Pulmonary artery endothelial cell (primary cell): ENCODE measurements around the gene C13orf46. TPM values are rescaled to one million over a fixed set of nuclear protein-coding genes. Genes with fewer than 3 reads are reported as not detected.
A peak's percentile ranks its signal among the peaks of the same experiment; 100 is the strongest.

Source experiments
- DNase-seq: peaks from one replicate; pipeline ENCODE4 v3.0.0-alpha.2; 2011; ENCODE audit warnings: low read depth, low spot score
- total RNA-seq: library from RNA; depleted of rRNA; stranded (reverse); fragments of >200 nt; gene quantifications from 2 replicates; pipeline ENCODE4 v1.2.3, GENCODE V29; 2014

C13orf46 gene
- total RNA-seq, 1 donor from 2014 or later: 0.07 TPM

DNA sequence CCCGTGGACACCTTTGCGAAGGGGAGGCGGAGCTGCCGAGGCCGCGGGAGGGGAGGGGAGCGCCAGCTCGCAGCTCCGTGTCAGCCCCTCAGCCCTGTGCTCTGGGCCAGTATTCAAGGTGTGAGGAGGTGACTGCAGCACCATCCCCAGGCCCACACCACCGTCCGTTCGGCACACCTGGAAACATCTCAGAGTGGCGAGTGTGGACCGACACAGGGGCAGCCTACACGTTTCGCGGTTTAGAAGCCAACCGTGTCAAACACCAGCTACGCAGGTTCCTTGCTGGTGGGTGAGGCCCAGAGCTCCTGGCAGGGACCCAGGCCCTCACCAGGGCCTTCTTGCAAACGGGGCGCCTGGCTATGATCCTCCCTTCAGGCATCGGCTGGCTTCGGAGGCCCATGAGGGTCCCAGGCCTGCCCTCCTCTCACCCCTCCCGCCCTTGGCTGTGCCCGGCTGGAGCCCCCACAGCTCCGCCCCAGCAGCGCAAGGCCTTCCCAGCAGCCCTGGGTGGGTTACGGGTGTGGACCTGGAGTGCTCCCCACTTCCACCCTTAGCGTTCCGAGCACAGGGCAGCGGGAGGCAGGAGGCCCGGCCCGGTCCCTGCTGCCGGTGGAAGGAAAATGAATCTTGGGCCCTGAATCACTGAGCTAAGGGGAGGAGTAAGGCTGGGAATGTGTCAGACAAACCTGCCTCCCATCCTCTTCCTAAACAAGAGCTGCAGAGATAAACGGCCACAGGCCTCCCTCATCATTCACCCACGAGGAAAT is 1.2 kb downstream of the C13orf46 start:
- no peak for DNase-seq

DNA sequence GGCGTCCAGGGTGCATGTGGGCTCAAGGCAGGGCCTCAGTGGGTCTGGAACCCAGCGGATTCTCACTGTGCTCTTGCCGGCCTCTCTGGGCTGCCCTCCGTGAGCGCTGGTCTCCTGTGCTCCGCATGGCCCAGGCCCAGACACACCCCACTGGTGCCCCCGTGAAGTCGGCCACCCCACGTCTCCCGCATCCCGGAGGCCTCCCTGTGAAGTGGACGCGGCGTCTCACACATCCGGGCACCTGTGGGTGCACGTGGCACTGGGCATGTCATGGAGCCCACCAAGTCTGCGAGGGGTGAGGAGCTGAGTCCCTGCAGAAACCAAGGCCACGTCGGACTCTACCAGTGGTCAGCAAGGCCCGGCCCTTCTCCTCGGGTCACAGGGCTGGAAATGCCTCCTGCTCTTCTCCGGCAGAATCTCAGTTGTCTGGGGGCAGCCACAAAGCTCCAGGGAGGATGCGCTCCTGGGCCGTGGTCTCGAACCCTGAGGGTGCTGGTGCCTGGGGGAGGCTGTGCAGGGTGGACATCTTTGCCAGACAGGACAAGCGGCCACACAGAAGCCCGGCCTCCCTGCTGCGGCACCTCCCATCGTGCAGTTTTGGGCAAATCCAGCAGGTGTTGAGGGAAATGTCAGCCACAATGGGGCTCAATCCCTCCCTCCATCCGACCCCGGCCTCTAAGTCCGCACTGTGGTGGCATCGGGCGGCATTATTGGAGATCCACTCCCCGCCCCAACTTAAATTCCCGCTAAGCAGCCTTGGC is 2.2 kb downstream of the C13orf46 start:
- no peak for DNase-seq

DNA sequence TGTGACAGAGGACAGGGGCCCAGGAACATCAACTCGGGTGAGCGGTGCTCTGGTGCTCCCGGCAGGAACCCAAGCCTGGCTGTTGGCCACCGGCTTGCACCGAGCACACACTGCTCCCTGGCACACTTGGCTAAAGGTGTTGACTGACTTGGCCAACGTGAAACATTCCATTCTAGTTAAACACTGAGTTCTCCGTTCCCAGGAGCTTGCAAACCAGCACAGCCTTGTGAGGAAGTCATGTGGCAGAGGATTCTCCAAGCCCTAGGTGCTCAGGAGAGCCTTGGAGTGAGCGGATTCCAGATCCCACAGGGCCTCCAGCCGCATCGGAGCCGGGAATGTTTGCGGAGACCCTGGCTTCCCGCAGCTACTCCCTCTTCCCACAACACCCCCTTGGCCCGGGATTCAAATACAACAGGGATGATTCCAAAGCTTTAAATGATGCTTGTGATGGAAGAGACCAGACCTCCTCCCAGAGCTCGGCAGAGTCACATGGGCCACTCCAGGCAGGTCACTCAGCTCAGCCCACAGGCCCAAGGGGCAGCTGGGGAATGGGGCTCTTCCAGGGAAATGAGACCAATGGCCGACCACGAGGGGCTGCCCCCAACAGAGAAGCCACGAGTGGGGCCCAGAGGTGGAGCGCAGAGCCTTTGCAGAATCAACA is 2.9 kb downstream of the C13orf46 start:
- DNase-seq: no peak

DNA sequence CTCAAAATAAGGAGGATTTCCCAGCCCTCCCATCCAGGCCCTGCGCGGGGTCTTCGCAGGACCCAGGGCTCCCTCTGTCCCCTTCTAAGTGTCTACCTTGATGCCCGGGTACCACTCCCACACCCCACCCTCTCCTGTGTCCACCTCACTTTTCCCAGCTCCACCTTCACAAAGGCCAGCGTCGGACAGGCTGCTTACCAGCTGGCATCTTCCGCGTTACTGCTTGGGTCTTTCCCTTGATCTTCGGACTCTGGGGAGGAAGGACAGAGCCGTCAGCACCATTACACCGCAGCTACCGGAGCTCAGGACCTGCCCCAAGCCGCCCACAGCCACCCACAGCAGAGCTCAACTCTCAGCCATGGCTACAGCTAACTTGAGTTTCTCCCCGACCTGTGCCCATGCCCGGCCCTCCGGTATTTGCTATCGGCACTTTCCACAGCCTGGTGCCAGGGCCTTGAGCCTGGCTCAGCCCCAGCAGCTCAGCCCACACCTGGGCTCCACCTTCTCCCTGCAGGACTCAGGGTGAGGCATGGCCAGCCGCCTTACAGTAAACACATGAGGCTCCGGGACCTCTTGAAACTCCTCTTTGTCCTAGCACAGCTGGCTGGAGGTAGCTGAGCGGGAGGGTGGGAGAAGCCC is 3.8 kb downstream of the C13orf46 start:
- DNase-seq: no peak

DNA sequence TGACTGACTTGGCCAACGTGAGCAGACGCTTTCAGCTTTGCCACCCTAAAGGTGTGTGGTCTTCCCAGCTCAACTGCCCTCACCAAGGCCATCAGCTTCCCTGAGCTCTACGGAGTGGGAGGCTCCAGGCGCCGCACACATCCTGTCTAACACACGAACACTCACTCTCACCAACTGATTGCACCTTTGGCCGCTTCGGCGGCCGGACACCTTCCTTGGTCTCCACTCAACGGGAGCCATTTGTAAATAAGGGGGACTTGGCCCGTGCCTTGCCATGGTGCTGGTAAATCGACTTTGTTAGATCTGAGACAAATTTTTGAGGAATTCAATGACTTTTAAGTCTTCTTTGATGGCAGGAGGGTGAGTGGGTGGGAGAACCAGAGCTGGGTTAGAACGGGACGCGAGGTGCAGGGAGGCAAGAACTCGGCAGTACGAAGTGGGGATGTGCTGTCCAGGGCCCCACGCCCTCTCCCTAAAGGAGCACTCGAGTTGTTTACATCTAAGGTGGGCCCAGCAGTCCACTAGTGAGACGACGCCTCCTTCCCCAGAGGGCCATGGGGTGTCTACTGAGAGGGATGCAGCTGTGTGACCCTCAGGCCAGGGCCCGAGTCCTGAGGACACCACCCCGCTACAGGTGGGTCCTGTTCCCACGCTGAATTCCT is 4.4 kb downstream of the C13orf46 start:
- DNase-seq: no peak

DNA sequence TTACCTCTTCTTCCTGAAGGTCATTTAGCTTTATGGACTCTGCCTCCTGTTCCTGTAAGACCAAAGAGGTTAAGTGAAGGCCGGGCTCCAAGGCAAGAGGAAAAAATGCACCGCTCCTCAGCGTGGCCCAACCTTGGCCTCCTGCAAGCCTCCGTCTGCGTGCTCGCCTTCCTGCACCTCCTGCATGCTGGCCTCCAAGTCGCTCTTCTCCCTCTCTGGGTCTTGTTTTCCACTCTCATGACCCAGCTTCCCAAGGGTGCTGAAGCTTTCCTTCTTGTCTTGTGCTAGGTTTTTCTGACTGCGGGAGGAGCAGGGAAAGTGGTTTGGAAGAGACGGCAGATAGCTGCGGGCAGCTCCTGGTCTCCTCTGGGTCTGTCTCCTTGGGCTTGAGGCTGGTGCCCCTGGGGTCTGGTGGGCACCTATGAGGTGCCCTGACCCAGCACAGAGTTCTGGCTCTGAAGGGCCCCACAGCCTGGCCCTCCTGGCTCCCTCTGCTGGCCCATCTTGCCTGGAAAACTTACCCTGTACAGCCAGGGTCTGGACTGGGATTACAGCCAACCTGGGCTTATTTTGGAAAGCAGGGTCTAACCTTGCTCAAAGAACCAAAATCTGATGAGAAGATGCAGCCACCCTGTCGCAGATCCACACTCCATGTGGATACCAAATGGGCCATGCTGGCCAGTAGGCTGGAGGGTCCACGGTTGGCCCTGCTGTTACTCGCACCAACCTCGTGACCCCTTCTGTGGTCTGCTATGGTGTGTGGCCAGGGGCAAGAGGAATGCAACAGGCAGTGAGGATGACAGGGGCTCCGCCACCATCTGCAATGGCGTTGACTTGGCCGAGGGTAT is 5.2 kb downstream of the C13orf46 start:
- no peak for DNase-seq

DNA sequence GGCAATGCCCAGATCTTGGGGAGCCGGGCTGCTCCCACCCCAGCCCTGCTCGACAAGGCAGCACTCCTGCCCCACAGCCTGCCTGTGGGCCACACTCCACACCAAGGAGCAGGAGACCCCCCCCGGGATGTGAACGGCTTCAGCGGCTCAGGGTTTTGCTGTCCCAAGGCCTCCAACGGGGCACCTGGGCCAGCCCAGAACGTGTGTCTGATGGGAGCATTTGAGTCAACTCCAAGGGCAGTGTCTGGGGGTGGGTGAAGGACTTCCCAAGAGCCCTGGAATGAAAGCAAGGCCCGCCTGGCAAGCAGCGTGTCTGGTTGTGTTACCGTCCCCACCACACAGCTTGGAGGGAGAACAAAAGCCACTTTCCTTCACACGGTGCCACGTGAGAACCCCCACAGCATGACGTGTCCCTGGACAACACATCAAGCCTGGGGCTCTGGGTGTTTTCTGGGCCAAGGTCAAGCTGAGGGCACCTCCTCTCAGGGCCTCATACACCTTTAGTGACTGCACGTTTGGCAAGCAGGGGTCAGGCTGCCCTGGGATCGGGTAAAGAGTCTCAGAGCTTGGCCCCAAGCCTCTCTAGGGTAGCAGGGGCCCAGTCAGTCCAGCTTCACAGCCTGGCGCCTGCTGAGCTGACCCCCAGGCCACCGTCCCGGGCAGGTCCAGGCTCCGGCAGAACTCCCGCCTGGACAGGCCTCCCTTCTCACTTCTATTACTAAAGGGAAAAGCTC is 6.0 kb downstream of the C13orf46 start:
- no peak for DNase-seq

DNA sequence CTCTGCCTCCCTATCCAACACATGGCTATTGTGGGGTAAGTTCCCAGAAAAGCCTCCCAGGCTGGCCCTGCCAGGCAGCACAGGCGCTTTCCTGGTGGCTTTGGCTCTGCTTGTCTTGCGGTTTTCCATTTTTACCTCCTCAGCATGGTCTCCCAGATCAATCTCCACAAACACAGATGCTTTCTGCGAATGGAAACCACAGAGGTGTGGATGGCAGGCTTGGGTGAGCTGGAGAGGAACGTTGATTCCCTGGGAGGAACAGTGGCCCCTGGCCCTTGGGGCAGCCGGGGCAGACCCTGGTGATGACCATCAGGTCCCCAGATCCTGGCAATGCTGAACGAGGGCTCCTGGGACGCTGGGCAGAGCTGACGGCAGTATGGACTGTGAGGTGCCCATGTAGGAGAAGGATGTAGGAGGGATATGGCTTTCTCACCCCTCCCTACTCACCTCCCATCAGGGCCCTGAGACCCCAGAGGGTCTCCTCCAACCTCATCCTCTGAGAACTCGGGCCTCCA is 6.6 kb downstream of the C13orf46 start:
- no peak for DNase-seq

DNA sequence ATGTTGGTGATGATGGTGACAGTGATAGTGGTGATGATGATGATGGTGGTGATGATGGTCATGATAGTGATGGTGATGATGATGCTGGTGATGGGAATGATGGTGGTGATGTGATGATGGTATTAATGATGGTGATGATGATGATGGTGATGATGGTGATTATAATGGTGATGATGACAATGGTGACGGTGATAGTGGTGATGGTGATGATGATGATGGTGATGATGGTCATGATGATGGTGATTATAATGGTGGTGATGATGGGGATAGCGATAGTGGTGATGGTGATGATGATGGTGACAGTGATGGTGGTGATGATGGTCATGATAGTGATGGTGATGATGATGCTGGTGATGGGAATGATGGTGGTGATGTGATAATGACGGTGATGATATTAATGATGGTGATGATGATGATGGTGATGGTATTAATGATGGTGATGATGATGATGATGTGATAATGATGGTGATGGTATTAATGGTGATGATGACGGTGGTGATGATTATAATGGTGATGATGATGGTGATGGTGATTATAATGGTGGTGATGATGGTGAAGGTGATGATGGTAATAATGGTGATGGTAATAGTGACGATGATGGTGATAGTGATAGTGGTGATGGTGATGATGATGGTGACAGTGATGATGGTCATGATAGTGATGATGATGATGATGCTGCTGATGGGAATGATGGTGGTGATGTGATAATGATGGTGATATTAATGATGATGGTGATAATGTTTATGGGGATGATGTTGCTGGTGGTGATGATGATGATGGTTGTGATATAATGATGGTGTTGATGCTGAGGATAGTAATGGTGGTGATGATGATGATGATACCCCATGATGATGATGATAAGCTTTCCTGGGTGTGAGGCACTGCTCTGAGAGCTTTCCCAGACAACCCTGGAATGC is 7.7 kb downstream of the C13orf46 start:
- no peak for DNase-seq

DNA sequence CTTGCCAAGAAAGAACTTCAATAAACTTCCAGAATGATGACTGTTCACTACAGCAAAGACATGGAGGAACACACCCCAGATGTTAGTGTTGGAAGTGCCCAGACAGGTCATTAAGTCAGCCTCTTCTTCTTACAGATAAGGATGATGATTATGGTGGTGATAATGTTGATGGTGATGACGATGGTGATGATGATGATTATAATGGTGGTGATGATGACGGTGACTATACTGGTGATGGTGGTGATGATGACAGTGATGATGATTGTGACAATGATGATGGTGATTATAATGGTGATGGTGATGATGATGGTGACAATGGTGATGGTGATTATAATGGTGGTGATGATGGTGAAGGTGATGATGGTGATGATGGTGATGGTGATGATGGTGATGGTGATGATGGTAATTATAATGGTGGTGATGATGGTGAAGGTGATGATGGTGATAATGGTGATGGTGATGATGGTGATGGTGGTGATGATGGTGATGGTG is 8.4 kb downstream of the C13orf46 start:
- no peak for DNase-seq

DNA sequence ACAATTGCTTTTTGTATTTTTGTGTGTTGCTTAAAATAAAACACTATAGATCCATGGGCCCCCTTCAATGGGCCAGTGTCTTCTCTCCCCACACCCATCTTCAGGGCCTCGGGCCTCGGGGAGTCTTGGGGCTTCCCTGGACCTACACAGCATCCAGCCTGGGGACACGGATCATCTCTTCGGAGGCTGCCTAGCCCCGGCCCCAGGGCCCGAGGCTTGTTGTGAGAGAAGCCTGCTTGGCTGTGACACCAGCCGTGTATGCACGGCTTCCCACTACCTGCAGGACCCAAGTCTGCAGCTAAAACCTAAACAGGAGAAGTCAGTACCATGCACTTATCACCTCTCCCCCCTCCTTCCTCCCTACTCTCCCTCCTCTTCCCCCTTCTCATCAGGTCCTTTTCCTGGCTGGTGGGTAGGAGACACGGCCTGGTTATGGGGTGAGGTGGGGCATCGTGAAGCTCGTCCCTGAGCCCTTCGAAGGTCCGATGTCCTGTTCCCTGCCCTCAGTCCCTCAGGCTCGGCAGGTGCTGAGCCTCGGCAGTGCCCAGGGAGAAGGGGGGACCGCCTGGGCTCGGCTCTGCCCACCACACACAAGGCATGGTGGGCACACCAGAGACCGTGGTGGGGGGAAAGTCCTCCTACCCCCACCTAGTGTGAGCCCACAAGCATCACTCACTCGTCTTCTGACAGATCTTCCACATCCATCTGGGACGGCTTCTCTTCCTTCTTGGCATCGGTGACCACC is 9.5 kb downstream of the C13orf46 start:
- no peak for DNase-seq

DNA sequence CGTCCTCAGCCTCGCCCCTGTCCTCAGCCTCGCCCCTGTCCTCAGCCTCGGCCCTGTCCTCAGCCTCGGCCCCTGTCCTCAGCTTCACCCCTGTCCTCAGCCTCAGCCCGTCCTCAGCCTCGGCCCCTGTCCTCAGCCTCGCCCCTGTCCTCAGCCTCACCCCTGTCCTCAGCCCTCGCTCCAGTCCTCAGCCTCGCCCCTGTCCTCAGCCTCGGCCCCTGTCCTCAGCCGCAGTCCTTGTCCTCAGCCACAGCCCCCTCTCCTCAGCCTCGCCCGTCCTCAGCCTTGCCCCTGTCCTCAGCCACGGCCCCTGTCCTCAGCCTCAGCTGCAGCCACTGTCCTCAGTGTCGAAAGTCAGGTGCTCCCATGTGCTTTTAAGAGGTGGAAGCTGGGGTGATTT is 10.5 kb downstream of the C13orf46 start:
- no peak for DNase-seq

DNA sequence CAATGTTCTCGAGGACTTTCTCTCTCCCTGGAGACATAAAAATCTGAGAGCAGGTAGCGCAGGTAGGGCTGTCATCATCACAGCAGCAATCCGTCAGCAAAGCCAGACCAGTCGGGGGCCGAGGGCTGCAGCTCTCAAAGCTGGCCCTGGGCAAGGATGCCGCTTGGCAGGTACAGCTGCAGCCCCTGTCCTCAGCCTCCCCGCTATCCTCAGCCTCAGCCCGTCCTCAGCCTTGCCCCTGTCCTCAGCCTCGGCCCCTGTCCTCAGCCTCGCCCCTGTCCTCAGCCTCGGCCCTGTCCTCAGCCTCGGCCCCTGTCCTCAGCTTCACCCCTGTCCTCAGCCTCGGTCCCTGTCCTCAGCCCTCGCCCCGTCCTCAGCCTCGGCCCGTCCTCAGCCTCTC is 10.9 kb downstream of the C13orf46 start:
- no peak for DNase-seq

DNA sequence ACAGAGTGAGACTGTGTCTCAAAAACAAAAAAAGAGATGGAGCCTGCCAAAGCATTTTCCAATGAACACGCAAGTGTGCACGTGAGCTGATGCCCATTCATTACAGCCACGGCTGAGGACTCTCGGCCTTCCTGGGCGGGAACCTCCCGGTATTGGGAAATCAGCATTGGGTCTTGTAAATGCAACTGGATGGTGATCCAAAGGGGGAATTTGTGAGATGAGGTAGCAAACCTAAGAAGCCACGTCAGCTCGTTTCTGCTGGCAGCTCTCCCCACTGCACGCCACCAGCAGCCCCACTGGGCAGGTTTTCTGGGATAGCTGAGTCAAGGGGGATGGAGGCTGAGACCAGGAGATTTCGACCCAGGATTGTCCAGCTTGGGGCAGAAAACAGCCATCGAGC is 11.5 kb downstream of the C13orf46 start:
- DNase-seq: no peak

DNA sequence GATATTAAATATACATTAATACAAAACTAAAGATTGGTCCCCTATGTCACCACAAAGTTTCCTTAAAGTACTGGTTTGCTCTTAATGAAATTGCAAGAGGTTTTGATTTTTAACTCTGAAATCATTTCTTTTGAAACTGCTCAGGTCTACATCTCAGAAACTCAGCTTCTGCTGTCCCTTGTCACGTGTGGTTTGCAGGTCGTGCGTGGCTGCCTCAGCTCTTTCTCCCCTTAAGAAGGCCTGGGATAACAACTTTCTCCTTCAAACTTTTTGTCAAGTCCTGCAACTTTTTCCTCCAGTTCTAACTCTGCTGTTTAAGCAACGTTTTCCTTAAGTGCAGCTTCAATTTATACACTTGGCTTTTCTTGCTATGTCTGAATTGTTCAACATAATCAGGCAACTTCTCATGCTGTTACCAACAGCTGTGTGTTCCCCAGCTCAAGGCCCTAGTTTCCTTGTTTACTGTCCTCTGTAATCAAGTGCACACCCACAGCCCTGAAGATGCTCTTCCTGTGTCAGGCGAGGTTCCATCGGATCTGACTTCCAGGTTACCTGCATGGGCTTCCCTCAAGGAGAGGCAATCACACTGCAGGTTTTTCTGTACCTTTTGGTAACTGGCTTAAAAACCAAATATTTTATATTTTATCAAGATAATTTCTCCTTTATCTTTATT is 13.5 kb downstream of the C13orf46 start:
- DNase-seq: no peak

DNA sequence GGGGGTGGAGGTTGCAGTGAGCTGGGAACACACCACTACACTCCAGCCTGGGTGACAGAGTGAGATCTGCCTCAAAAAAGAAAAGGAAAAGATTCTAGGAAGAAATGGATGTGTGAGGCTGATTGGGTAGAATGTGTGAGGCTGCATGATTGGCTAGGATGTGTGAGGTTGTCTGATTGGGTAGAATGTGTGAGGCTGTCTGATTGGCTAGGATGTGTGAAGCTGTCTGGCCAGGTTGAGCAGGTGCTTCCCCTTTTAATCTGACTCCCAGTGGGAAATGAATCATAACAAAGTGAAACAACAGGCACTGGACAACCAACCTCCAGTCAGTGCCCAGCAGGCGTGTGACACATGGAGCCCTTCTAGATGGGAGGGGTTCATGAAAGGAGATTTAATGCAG is 14.7 kb downstream of the C13orf46 start:
- DNase-seq: peak; percentile 60

DNA sequence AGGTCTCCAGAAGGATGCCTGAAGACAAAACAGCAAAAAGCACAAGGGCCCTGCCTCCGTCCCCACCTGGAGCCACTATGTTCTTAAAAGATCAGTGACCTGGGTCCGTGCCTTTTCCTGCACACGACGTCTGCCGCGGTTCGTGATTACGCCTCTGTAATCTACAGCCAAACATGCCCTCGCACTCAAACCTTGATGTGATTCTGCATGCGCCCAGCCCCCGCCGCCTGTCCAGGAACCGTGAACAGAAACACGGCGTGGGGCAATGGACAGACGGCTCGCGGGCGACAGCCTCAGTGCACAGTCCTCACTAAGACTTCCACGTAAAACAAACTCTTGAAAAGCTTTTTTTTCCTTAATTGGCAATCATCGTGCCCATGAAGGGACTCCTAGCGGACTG is 15.5 kb downstream of the C13orf46 start:
- DNase-seq: no peak
